Hepatocyte (in vitro differentiated cells): ENCODE measurements around the gene ARHGAP9.

Experiments
- CTCF ChIP-seq: fragments of 200-600 bp; sonication (generic); IDR thresholded peaks from 2 replicates; pipeline ENCODE4 v1.5.1; 2016; ENCODE audit warnings: antibody characterized with exemption, mild to moderate bottlenecking; ENCODE audit not compliant: poor library complexity
- EZH2 ChIP-seq: fragments of 200-600 bp; sonication (generic); IDR thresholded peaks from 2 replicates; pipeline ENCODE4 v1.6.1; 2016; ENCODE audit warnings: antibody characterized with exemption, mild to moderate bottlenecking, borderline replicate concordance

- TF ChIP-seq EZH2 (no peak), CTCF (no peak)
These were observed 24.1 kb downstream of the ARHGAP9 start for GRCh38 chr12:57455374-57456144.
